ENCODE results near the gene PIEZO1.

Gene PIEZO1

GRCh38 chr16:88781140-88782077 is 3.6 kb downstream of the PIEZO1 start:
- H3K4me1 ChIP-seq = peaks cover 5 to 63% (median 47%) of the 10 kb centered on the region in 4 donors
- intact Hi-C loops (cut with DNase I; ENCODE audit: low total_unique reads) = loop anchor here (10.0 kb wide), 1 partner anchor 337 kb away; no protein-coding TSS in a partner anchor

DNA sequence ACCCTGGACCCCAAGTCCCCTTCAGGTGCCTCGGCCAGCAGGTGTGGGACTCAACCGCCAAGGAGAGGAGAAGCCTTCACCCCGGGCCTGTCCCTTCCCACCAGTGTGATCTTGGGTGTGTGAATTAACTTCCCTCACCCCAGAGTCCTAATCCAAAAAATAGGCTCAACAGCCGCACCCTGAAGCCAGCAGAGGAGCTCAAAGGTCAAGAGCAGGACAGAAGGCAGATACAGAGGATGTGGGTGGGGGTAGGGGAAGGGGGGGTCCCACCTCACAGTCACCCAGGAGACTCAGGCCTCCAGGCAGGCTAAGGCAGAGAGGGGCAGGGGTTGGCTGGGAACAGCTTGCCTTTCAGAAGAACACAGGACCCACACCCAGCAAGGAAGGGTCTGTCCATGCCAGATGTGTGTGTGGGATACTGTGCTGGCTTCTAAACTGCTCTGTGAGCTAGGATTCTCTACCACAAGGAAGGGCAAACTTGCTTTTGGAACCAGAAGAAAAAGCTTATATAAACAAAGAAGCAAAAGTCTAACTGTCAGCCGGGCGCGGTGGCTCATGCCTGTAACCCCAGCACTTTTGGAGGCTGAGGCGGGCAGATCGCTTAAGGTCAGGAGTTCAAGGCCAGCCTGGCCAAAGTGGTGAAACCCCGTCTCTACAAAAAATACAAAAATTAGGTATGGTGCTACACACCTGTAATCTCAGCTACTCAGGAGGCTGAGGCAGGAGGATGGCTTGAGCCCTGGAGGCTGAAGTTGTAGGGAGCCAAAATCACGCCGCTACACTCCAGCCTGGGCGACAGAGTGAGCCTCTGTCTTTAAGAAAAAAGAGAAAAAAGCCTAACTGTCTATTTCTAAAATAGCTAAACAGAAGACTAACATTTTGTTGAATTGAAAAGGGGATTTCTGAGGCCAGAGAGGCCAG is 4.6 kb downstream of the PIEZO1 start:
- Histone ChIP-seq H3K27ac (no peak overlapping the region), H3K4me1 (peaks cover 5 to 59% (median 44%) of the 10 kb centered on the region in 4 donors), H3K36me3 (no peaks in the 10 kb centered on the region), H3K4me3 (no peak overlapping the region), H3K27me3 (no peaks in the 10 kb centered on the region), H3K9me3 (no peaks in the 10 kb centered on the region)
- intact Hi-C loops (cut with DNase I; ENCODE audit: low total_unique reads) = loop anchor here (10.0 kb wide), 1 partner anchor 336 kb away; no protein-coding TSS in a partner anchor
- no peak for DNase-seq
- TF ChIP-seq CTCF (IDR thresholded peaks at IDR 0.05) = no peak

More at GRCh38 chr16:88781140-88782077, 3.6 kb downstream of the PIEZO1 start:
- Histone ChIP-seq H3K9me3 (no peaks in the 10 kb centered on the region), H3K27ac (peak overlapping the region; percentile 87 to 90), H3K4me3 (no peak overlapping the region), H3K36me3 (no peaks in the 10 kb centered on the region), H3K27me3 (no peaks in the 10 kb centered on the region)
- DNase-seq = peak in 1 of 2 donors; percentile 62
- no peak for TF ChIP-seq CTCF (IDR thresholded peaks at IDR 0.05)

GRCh38 chr16:88779406-88780141 is 5.4 kb downstream of the PIEZO1 start:
- no peak for TF ChIP-seq CTCF (IDR thresholded peaks at IDR 0.05)
- Histone ChIP-seq H3K4me1 (peaks cover 5 to 60% (median 44%) of the 10 kb centered on the region in 4 donors), H3K4me3 (peak overlapping the region in 1 of 2 donors; percentile 10), H3K36me3 (no peaks in the 10 kb centered on the region), H3K9me3 (no peaks in the 10 kb centered on the region), H3K27ac (no peak overlapping the region), H3K27me3 (no peaks in the 10 kb centered on the region)
- intact Hi-C loops (cut with DNase I; ENCODE audit: low total_unique reads) = loop anchor here (10.0 kb wide), 1 partner anchor 335 kb away; no protein-coding TSS in a partner anchor
- no peak for DNase-seq

DNA sequence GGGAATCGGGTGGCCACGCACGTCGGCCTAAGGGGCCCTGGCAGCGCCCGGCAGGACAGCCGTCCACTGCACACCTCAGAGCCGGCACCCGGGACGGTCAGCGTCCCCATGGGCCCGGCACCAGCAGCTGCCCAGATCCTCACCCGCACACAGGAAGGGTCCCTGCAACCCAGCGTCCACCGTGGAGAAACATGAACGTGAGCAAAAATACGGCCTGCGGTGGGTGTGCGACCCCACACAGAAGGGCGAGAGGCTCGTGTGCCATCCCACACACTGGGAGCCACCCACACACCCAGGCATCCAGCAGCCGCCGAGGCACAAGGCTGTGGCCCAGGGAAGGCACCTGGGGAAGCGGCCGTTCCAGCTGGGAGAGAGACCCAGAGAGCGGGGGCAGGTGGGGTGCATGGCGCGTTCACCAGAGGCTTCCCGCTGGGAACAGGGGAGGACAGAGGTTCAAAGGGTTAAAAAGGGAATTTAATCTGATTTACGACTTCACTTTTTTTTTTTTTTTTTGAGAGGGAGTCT is 6.4 kb downstream of the PIEZO1 start:
- Histone ChIP-seq H3K4me3 (no peak overlapping the region), H3K27ac (no peak overlapping the region)

More for the DNA sequence above, 6.4 kb downstream of the PIEZO1 start:
- peaks cover 5 to 62% (median 48%) of the 10 kb centered on the region in 4 donors for H3K4me1 ChIP-seq
- H3K9me3 ChIP-seq = no peaks in the 10 kb centered on the region
- no peak for DNase-seq
- TF ChIP-seq CTCF (IDR thresholded peaks at IDR 0.05) = no peak
- intact Hi-C loops (cut with DNase I; ENCODE audit: low total_unique reads) = no loop called here
- no peaks in the 10 kb centered on the region for H3K27me3 ChIP-seq
- no peaks in the 10 kb centered on the region for H3K36me3 ChIP-seq

All from tibial artery (tissue), 4 donors.